ENCODE data around the gene ANXA5.
"Not testable (repeated sequence)": the region's sequence is repeated elsewhere in the genome, so short reads cannot be mapped to it uniquely, and the experiment has no call there.

Gene ANXA5

GRCh38 chr4:121676345-121677075, 20.3 kb downstream of the ANXA5 start:
- no peak for DNase-seq

GRCh38 chr4:121675715-121676114, 21.1 kb downstream of the ANXA5 start:
- no peak for DNase-seq

- DNase-seq: no peak
Observed at GRCh38 chr4:121674696-121675095, 22.1 kb downstream of the ANXA5 start.

GRCh38 chr4:121674191-121674590, 22.6 kb downstream of the ANXA5 start:
- no peak for DNase-seq

GRCh38 chr4:121669163-121669550, 27.6 kb downstream of the ANXA5 start:
- no peak for DNase-seq

- DNase-seq: no peak
Observed at GRCh38 chr4:121668368-121669162, 28.2 kb downstream of the ANXA5 start.

GRCh38 chr4:121666091-121666679, 30.6 kb downstream of the ANXA5 start:
- no peak for DNase-seq

- DNase-seq: no peak
Observed at GRCh38 chr4:121665371-121665770, 31.4 kb downstream of the ANXA5 start.

- no peak for DNase-seq
Observed at GRCh38 chr4:121662225-121662624, 34.6 kb downstream of the ANXA5 start.

GRCh38 chr4:121660175-121660933, 36.4 kb downstream of the ANXA5 start:
- DNase-seq: not testable (repeated sequence)

- DNase-seq: no peak
Observed at GRCh38 chr4:121658125-121658524, 38.7 kb downstream of the ANXA5 start.

- DNase-seq: peak; percentile 39
Observed at GRCh38 chr4:121656269-121656641, 40.5 kb downstream of the ANXA5 start.

- DNase-seq: no peak
Observed at GRCh38 chr4:121655320-121656268, 41.2 kb downstream of the ANXA5 start.

GRCh38 chr4:121654738-121655137, 42.0 kb downstream of the ANXA5 start:
- DNase-seq: no peak

- DNase-seq: no peak
Observed at GRCh38 chr4:121653986-121654385, 42.8 kb downstream of the ANXA5 start.

GRCh38 chr4:121653214-121653613, 43.6 kb downstream of the ANXA5 start:
- DNase-seq: no peak

GRCh38 chr4:121651597-121651996, 45.2 kb downstream of the ANXA5 start:
- DNase-seq: no peak

GRCh38 chr4:121650741-121651140, 46.0 kb downstream of the ANXA5 start:
- no peak for DNase-seq

GRCh38 chr4:121648516-121648915, 48.3 kb downstream of the ANXA5 start:
- DNase-seq: no peak

- DNase-seq: no peak
Observed at GRCh38 chr4:121642876-121643585, 53.7 kb downstream of the ANXA5 start.

GRCh38 chr4:121642292-121642691, 54.5 kb downstream of the ANXA5 start:
- DNase-seq: no peak
